Ishikawa (cell line): ENCODE measurements around the gene FBXL19.
A peak's percentile ranks its signal among the peaks of the same experiment; 100 is the strongest.

Experiments
- CEBPB ChIP-seq: IDR thresholded peaks from 2 replicates; pipeline ENCODE4 v1.6.1; 2012
- CREB1 ChIP-seq: IDR thresholded peaks from 2 replicates; pipeline ENCODE4 v1.6.1; 2012; ENCODE audit warnings: low read depth
- EGR1 ChIP-seq: IDR thresholded peaks from 2 replicates; pipeline ENCODE4 v1.6.1; 2012
- FOXM1 ChIP-seq: IDR thresholded peaks from 2 replicates; pipeline ENCODE4 v1.6.1; 2012; ENCODE audit warnings: low read depth, borderline replicate concordance
- MAX ChIP-seq: IDR thresholded peaks from 2 replicates; pipeline ENCODE4 v1.6.1; 2012
- NFIC ChIP-seq: IDR thresholded peaks from 2 replicates; pipeline ENCODE4 v1.6.1; 2012
- TAF1 ChIP-seq: IDR thresholded peaks from 2 replicates; pipeline ENCODE4 v1.6.1; 2012; ENCODE audit warnings: low read depth, mild to moderate bottlenecking
- TEAD4 ChIP-seq: IDR thresholded peaks from 2 replicates; pipeline ENCODE4 v1.6.1; 2012
- YY1 ChIP-seq: IDR thresholded peaks from 2 replicates; pipeline ENCODE4 v1.6.1; 2012; ENCODE audit warnings: low read depth
- ZBTB7A ChIP-seq: IDR thresholded peaks from 2 replicates; pipeline ENCODE4 v1.6.1; 2012; ENCODE audit warnings: low read depth
- TF ChIP-seq, protein P1 (sequence below): IDR thresholded peaks from 2 replicates; pipeline ENCODE4 v1.6.1; 2012
- TF ChIP-seq, protein P2 (sequence below): IDR thresholded peaks from 2 replicates; pipeline ENCODE4 v1.6.1; 2012; ENCODE audit warnings: low read depth, mild to moderate bottlenecking

FBXL19 gene

GRCh38 chr16:30992931-30993816 lies 69.8 kb downstream of the FBXL19 start:
- TF ChIP-seq YY1 (no peak), CEBPB (no peak), CREB1 (no peak), EGR1 (no peak), TAF1 (no peak), FOXM1 (no peak), MAX (no peak)
- TF ChIP-seq, protein P1, sequence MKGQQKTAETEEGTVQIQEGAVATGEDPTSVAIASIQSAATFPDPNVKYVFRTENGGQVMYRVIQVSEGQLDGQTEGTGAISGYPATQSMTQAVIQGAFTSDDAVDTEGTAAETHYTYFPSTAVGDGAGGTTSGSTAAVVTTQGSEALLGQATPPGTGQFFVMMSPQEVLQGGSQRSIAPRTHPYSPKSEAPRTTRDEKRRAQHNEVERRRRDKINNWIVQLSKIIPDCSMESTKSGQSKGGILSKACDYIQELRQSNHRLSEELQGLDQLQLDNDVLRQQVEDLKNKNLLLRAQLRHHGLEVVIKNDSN = no peak

- TF ChIP-seq NFIC (no peak), ZBTB7A (no peak)
Observed at GRCh38 chr16:30995927-30996323, 72.6 kb downstream of the FBXL19 start.

- TF ChIP-seq ZBTB7A (peak; percentile 18; the same call in 1 of the 2 replicates), FOXM1 (no peak), YY1 (no peak)
Observed at GRCh38 chr16:30996324-30996984, 73.1 kb downstream of the FBXL19 start.

DNA sequence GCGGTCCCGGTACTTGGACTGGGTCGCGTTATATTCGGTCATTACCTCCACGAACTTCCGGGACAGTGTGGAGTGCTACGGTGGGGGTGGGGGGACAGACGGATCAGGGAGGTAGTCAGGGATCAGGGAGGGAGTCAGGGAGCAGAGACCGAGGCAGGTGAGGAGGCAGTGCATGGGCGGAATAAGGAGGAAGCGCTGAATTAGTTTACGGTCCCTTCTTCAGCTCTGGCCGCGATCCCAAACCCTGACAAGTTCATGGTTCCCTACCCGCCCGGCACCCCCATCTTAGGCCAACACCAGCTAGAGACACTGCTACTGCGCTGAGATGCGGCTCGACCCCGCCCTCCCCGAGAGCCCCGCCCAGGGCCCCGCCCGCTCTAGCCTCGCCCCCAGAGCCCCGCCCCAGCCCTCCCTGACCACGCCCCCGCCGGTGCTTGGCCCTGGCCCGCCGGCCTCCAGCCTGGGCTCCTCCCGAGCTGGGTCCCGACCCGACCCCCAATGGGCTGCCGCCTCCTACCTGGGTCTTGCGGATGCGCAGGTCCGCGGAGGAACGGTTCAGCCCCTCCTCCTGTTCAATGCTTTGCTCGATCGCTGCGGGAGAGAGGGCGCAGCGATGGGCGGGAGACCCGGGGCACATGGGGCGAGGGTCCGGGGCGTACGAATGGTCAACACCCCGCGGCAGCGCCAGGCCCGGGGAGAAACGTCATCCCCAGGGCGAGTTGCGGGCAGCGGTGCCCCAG lies 73.8 kb downstream of the FBXL19 start:
- peak; percentile 29; the same call in 1 of the 2 replicates for TF ChIP-seq TAF1
- TF ChIP-seq MAX = 0 out of 2 replicates have a peak, but pooled peaks have one; percentile 15
- no peak for TF ChIP-seq TEAD4
- TF ChIP-seq ZBTB7A = peak; percentile 76; the same call in 1 of the 2 replicates
- TF ChIP-seq NFIC = no peak

- TF ChIP-seq NFIC = no peak
- no peak for TF ChIP-seq TEAD4
- TF ChIP-seq, protein P2, sequence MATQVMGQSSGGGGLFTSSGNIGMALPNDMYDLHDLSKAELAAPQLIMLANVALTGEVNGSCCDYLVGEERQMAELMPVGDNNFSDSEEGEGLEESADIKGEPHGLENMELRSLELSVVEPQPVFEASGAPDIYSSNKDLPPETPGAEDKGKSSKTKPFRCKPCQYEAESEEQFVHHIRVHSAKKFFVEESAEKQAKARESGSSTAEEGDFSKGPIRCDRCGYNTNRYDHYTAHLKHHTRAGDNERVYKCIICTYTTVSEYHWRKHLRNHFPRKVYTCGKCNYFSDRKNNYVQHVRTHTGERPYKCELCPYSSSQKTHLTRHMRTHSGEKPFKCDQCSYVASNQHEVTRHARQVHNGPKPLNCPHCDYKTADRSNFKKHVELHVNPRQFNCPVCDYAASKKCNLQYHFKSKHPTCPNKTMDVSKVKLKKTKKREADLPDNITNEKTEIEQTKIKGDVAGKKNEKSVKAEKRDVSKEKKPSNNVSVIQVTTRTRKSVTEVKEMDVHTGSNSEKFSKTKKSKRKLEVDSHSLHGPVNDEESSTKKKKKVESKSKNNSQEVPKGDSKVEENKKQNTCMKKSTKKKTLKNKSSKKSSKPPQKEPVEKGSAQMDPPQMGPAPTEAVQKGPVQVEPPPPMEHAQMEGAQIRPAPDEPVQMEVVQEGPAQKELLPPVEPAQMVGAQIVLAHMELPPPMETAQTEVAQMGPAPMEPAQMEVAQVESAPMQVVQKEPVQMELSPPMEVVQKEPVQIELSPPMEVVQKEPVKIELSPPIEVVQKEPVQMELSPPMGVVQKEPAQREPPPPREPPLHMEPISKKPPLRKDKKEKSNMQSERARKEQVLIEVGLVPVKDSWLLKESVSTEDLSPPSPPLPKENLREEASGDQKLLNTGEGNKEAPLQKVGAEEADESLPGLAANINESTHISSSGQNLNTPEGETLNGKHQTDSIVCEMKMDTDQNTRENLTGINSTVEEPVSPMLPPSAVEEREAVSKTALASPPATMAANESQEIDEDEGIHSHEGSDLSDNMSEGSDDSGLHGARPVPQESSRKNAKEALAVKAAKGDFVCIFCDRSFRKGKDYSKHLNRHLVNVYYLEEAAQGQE = no peak
Observed at GRCh38 chr16:30997725-30998711, 74.6 kb downstream of the FBXL19 start.
